OCI-LY7 (cell line): ENCODE measurements around the gene RASIP1. TPM values are rescaled to one million over a fixed set of nuclear protein-coding genes. Genes with fewer than 3 reads are reported as not detected.
"Not testable (repeated sequence)": the region's sequence is repeated elsewhere in the genome, so short reads cannot be mapped to it uniquely, and the experiment has no call there.

Experiments
- BruUV-seq: library from RNA; stranded (reverse); fragments of 400-500 nt; replicated peaks from 2 replicates; lab custom pipeline; 2021; lab: Mats Ljungman, UMichigan
- CTCF ChIA-PET: fragments of 300-600 bp; sonication (Branson Sonifier 250); formaldehyde crosslinking; loops from one replicate; lab custom pipeline; 2022; ENCODE audit warnings: antibody characterized with exemption; ENCODE audit not compliant: unreplicated experiment; lab: Charles Lee
- POLR2A ChIA-PET: fragments of 300-600 bp; sonication (Branson Sonifier 250); formaldehyde crosslinking; loops from one replicate; lab custom pipeline; 2022; ENCODE audit warnings: antibody characterized with exemption; lab: Charles Lee
- DNase-seq: peaks from one replicate; pipeline ENCODE4 v3.0.0-alpha.2; 2015; ENCODE audit warnings: low spot score
- H2AFZ ChIP-seq: fragments of 200-600 bp; sonication (generic), shearing (Covaris generic); 2 replicates; pipeline ENCODE4 v1.6.1; 2014; ENCODE audit warnings: mild to moderate bottlenecking, antibody characterized with exemption, low read length, moderate library complexity
- H3K27ac ChIP-seq: fragments of 200-600 bp; sonication (generic); 2 replicates; pipeline ENCODE4 v1.5.1; 2014; ENCODE audit warnings: mixed run types, low read depth, mild to moderate bottlenecking, moderate library complexity, low read length, inconsistent platforms; ENCODE audit not compliant: poor library complexity, severe bottlenecking
- H3K36me3 ChIP-seq: fragments of 200-600 bp; sonication (generic); 2 replicates; pipeline ENCODE4 v1.6.1; 2014; ENCODE audit warnings: mild to moderate bottlenecking, antibody characterized with exemption, low read length, moderate library complexity, mixed read lengths; ENCODE audit not compliant: insufficient read depth
- H3K4me1 ChIP-seq: fragments of 200-600 bp; sonication (generic); 2 replicates; pipeline ENCODE4 v1.5.1; 2014; ENCODE audit warnings: mild to moderate bottlenecking, low read length; ENCODE audit not compliant: insufficient read depth, poor library complexity, severe bottlenecking
- H3K4me2 ChIP-seq: fragments of 200-600 bp; sonication (generic); 2 replicates; pipeline ENCODE4 v1.6.1; 2014; ENCODE audit warnings: mild to moderate bottlenecking, low read length
- H3K4me3 ChIP-seq: fragments of 200-600 bp; sonication (generic); 2 replicates; pipeline ENCODE4 v1.5.1; 2014; ENCODE audit warnings: mild to moderate bottlenecking, low read depth, low read length; ENCODE audit not compliant: poor library complexity, severe bottlenecking
- H3K79me2 ChIP-seq: fragments of 200-600 bp; sonication (generic); 2 replicates; pipeline ENCODE4 v1.6.1; 2016; ENCODE audit warnings: low read depth, mild to moderate bottlenecking, low read length, moderate library complexity, mixed read lengths; ENCODE audit not compliant: insufficient read depth
- H3K9me2 ChIP-seq: fragments of 200-600 bp; sonication (generic); 2 replicates; pipeline ENCODE4 v1.6.1; 2016; ENCODE audit warnings: mild to moderate bottlenecking, low read length, mixed read lengths; ENCODE audit not compliant: insufficient read depth
- H3K9me3 ChIP-seq: fragments of 200-600 bp; sonication (generic); 2 replicates; pipeline ENCODE4 v1.6.1; 2014; ENCODE audit warnings: mild to moderate bottlenecking, mixed run types, low read length, mixed read lengths
- H4K20me1 ChIP-seq: fragments of 200-600 bp; sonication (generic); 2 replicates; pipeline ENCODE4 v1.6.1; 2014; ENCODE audit warnings: mild to moderate bottlenecking, antibody characterized with exemption, low read length, moderate library complexity, mixed read lengths; ENCODE audit not compliant: insufficient read depth
- EZH2phosphoT487 ChIP-seq: fragments of 200-600 bp; sonication (generic); IDR thresholded peaks from 2 replicates; pipeline ENCODE4 v1.6.1; 2018; ENCODE audit warnings: low read depth, borderline replicate concordance, mild to moderate bottlenecking, mixed run types, antibody characterized with exemption, low read length, moderate library complexity, mixed read lengths
- intact Hi-C: fragments of 100-400 bp; cut with micrococcal nuclease; formaldehyde crosslinking; loops from one replicate; pipeline ENCODE4 v1.10.0; 2022; ENCODE audit not compliant: unreplicated experiment
- total RNA-seq, 2 experiments: library from RNA; depleted of rRNA in 1 of 2; stranded (reverse); fragments of >200 nt in 1 of 2; shearing (Covaris generic) in 1 of 2; gene quantifications; 2 replicates each; pipeline ENCODE4 v1.2.3, GENCODE V29; 2014 to 2022
- TF ChIP-seq, protein P1 (sequence below): fragments of 200-600 bp; sonication (generic); conservative IDR thresholded peaks from 2 replicates; pipeline ENCODE4 v1.5.1; 2014; ENCODE audit warnings: mild to moderate bottlenecking, antibody characterized with exemption, low read length, moderate library complexity, mixed read lengths

Gene RASIP1
- total RNA-seq, 2 experiments from 2014 or later: 0.09 to 0.36 TPM

DNA sequence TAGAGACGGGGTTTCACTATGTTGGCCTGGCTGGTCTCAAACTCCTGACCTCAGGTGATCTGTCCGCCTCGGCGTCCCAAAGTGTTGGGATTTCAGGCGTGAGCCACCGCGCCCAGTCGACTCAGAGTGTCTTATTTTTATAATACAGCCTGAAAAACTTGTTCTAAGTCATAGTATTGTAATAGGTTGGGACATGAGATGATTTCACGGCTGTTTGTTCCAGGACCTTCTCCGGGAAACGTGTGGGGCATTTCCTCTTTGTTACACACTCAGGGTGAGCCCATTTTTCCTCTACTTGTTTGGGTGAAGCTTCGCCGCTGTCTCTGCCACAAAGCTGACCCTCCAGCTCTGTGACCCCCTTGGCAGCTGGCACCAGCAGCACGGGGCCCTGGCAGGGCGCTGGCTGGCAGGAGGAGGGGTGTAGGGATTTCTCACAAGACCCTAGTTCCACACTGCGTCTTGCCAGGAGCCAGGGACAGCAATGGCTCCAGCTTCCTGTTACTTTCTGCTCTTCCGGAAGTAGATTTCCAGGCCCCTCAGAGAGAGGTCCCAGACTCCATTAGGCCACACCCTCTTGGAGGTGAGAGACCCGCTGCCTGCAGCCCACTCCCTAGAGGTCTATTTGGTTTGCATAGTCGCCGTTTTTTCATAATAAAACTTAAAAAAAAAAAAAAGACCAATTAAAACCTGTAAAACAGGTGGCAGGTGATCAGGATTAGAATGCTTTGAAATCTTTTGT is 30.5 kb upstream of the RASIP1 start:
- CTCF ChIA-PET: no interaction called here
- H3K9me2 ChIP-seq: no peaks in the 10 kb centered on the region
- POLR2A ChIA-PET: no interaction called here
- no peak overlapping the region for H3K4me2 ChIP-seq
- H3K9me3 ChIP-seq: no peaks in the 10 kb centered on the region
- no peaks in the 10 kb centered on the region for H3K4me1 ChIP-seq
- no peak for TF ChIP-seq EZH2phosphoT487
- TF ChIP-seq, protein P1, sequence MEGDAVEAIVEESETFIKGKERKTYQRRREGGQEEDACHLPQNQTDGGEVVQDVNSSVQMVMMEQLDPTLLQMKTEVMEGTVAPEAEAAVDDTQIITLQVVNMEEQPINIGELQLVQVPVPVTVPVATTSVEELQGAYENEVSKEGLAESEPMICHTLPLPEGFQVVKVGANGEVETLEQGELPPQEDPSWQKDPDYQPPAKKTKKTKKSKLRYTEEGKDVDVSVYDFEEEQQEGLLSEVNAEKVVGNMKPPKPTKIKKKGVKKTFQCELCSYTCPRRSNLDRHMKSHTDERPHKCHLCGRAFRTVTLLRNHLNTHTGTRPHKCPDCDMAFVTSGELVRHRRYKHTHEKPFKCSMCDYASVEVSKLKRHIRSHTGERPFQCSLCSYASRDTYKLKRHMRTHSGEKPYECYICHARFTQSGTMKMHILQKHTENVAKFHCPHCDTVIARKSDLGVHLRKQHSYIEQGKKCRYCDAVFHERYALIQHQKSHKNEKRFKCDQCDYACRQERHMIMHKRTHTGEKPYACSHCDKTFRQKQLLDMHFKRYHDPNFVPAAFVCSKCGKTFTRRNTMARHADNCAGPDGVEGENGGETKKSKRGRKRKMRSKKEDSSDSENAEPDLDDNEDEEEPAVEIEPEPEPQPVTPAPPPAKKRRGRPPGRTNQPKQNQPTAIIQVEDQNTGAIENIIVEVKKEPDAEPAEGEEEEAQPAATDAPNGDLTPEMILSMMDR: no peak
- no peaks in the 10 kb centered on the region for H3K79me2 ChIP-seq
- no peak overlapping the region for H2AFZ ChIP-seq
- H3K36me3 ChIP-seq: no peaks in the 10 kb centered on the region
- H3K27ac ChIP-seq: no peak overlapping the region
- no peak overlapping the region for H3K4me3 ChIP-seq
- no peaks in the 10 kb centered on the region for H4K20me1 ChIP-seq
- intact Hi-C loops: no loop called here
- BruUV-seq: no TSS peak
- no peak for DNase-seq

DNA sequence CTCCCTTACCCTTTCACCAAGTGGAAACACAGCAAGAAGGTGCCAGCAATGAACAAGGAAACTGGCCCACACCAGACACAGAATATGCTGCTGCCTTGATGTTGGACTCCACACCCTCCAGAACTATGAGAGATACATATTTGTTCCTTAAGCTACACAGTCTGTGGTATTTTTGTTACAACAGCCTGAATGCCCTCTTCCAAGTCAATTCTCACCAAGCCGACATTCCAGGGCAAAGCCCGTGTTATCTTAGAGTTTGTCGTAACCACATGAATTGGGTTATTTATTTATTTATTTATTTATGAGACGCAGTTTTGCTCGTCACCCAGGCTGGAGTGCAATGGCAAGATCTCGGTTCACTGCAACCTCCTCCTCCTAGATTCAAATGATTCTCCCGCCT is 29.9 kb upstream of the RASIP1 start:
- no TSS peak for BruUV-seq
- intact Hi-C loops: no loop called here
- POLR2A ChIA-PET: no interaction called here
- no peaks in the 10 kb centered on the region for H4K20me1 ChIP-seq
- H3K4me2 ChIP-seq: no peak overlapping the region
- H3K4me3 ChIP-seq: no peak overlapping the region
- CTCF ChIA-PET: no interaction called here
- no peak for DNase-seq
- H3K9me3 ChIP-seq: no peaks in the 10 kb centered on the region
- no peaks in the 10 kb centered on the region for H3K36me3 ChIP-seq
- no peaks in the 10 kb centered on the region for H3K9me2 ChIP-seq
- H2AFZ ChIP-seq: no peak overlapping the region
- no peak overlapping the region for H3K27ac ChIP-seq
- no peaks in the 10 kb centered on the region for H3K4me1 ChIP-seq
- no peaks in the 10 kb centered on the region for H3K79me2 ChIP-seq
- TF ChIP-seq, protein P1: no peak
- no peak for TF ChIP-seq EZH2phosphoT487

DNA sequence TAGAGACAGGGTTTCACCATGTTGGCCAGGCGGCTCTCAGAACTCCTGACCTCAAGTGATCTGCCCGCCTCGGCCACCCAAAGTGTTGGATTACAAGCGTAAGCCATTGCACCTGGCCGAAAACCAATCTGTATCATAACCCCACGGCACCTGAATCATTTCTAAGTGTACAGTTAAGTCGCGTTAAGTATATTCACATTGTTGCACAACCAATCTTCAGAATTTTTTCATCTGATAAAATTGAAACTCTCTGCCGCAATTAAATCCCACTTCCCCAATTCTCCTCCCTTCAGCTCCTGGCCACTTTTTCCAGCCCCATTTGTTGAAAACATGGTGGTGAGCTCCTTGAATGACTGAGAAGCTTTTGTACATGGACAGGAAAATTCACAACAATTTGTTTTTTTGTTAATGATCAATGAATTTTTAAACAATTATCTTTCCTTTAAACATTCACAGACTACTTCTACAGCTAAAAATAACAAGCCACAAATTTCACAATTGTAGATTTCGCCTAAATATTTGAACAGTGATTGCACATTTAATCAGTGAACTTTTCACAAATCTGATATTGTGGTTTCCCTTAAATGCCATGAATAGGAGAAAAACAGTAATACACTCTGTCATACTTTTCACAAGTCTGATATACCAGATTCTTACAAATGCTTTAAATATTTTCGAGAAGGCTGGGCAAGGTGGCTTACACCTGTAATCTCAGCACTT is 28.7 kb upstream of the RASIP1 start:
- no TSS peak for BruUV-seq
- no peak for TF ChIP-seq EZH2phosphoT487
- TF ChIP-seq, protein P1: no peak
- no peak for DNase-seq
- H2AFZ ChIP-seq: no peak overlapping the region
- H3K36me3 ChIP-seq: no peaks in the 10 kb centered on the region
- H3K4me3 ChIP-seq: no peak overlapping the region
- no peak overlapping the region for H3K4me2 ChIP-seq
- ChIA-PET POLR2A (no interaction called here), CTCF (no interaction called here)
- no peaks in the 10 kb centered on the region for H3K4me1 ChIP-seq
- H3K9me2 ChIP-seq: no peaks in the 10 kb centered on the region
- H3K9me3 ChIP-seq: no peaks in the 10 kb centered on the region
- H3K27ac ChIP-seq: no peak overlapping the region
- H3K79me2 ChIP-seq: no peaks in the 10 kb centered on the region
- no peaks in the 10 kb centered on the region for H4K20me1 ChIP-seq
- intact Hi-C loops: no loop called here

DNA sequence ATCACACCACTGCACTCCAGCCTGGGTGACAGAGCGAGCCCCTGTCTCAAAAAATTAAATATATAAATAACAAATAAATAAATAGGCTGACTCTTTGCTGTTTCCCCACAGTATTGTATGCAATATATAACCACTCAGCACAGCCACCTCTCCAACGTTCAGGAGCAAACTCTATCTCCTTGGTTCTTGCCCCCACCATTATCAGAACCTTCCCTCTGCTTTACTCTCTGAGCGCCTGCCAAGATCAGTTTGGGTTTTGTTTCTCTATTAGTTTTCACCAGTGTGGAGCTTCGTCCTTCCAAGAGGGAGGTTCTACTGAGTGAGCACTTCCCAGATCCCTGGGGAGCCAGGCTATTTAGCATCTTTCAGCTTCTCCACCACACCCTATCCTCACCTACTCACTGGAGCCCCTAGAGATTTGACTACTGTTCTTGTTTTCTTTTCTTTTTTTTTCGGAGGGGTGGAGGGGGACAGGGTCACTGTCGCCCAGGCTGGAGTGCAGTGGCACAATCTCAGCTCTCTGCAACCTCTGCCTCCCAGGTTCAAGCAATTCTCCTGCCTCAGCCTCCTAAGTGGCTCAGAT is 27.9 kb upstream of the RASIP1 start:
- not testable (repeated sequence) for H2AFZ ChIP-seq

More for the DNA sequence above, 27.9 kb upstream of the RASIP1 start:
- H3K4me2 ChIP-seq, H3K4me3 ChIP-seq, H4K20me1 ChIP-seq, POLR2A ChIA-PET, H3K79me2 ChIP-seq, BruUV-seq, H3K27ac ChIP-seq, H3K9me3 ChIP-seq, H3K9me2 ChIP-seq, intact Hi-C loops, DNase-seq, CTCF ChIA-PET, H3K4me1 ChIP-seq, H3K36me3 ChIP-seq: not testable (repeated sequence)
